B cell (primary cell): Measurements from ENCODE around the gene DIP2A. TPM values are rescaled to one million over a fixed set of nuclear protein-coding genes. Genes with fewer than 3 reads are reported as not detected.

ENCODE experiments used
- ATAC-seq: fragments of 200-7000 bp; cut with Tn5 transposase; one replicate; pipeline ENCODE4 v1.10.0; 2021; ENCODE audit warnings: low read depth, mild to moderate bottlenecking, moderate number of reproducible peaks, moderate library complexity
- CTCF ChIA-PET: fragments of 350-600 bp; sonication (Branson Sonifier 250); formaldehyde crosslinking; loops from one replicate; lab custom pipeline; 2021; ENCODE audit warnings: antibody characterized with exemption, inconsistent platforms; lab: Charles Lee
- POLR2A ChIA-PET: fragments of 350-600 bp; sonication (Branson Sonifier 250); formaldehyde crosslinking; loops from one replicate; lab custom pipeline; 2021; ENCODE audit warnings: antibody characterized with exemption; lab: Charles Lee
- DNase-seq: peaks from one replicate; pipeline ENCODE4 v3.0.0; 2013
- H2AFZ ChIP-seq: 2 replicates; pipeline ENCODE4 v1.6.1; 2012; ENCODE audit warnings: mild to moderate bottlenecking, low read depth, low read length; ENCODE audit not compliant: insufficient read depth, poor library complexity, severe bottlenecking
- H3K27ac ChIP-seq, 2 donors: 1 replicate in 1 of 2; 2 replicates in 1 of 2; pipeline ENCODE4 v1.5.1; 2012 to 2013; ENCODE audit warnings: low read length in 2 of 2, mild to moderate bottlenecking in 2 of 2, moderate library complexity in 1 of 2
- H3K27me3 ChIP-seq, 4 experiments: fragments of 200-600 bp in 1 of 4; sonication (generic) in 1 of 4; replicated peaks in 1 of 4; 1 replicate in 2 of 4; 2 replicates in 2 of 4; pipeline versions ENCODE4 v1.6.1 to v1.7.0; 2013 to 2016; ENCODE audit warnings: low read length in 3 of 4, mild to moderate bottlenecking in 2 of 4, mixed read lengths in 1 of 4, moderate library complexity in 1 of 4; ENCODE audit not compliant: insufficient read depth in 4 of 4, control insufficient read depth in 3 of 4; ENCODE audit errors: control extremely low read depth in 1 of 4
- H3K36me3 ChIP-seq, 2 experiments: replicated peaks in 1 of 2; 1 replicate in 1 of 2; 2 replicates in 1 of 2; pipeline versions ENCODE4 v1.6.1 to v1.7.1; 2013; ENCODE audit warnings: low read length in 1 of 2; ENCODE audit not compliant: insufficient read depth in 2 of 2, control insufficient read depth in 1 of 2; ENCODE audit errors: control extremely low read depth in 1 of 2, extremely low read depth in 1 of 2
- H3K4me1 ChIP-seq, 2 donors: fragments of 200-600 bp in 1 of 2; sonication (generic) in 1 of 2; 1 replicate in 1 of 2; 2 replicates in 1 of 2; pipeline versions ENCODE4 v1.5.1 to v1.6.1; 2013 to 2017; ENCODE audit warnings: low read length in 2 of 2; ENCODE audit not compliant: control insufficient read depth in 2 of 2, insufficient read depth in 2 of 2
- H3K4me2 ChIP-seq: replicated peaks from 2 replicates; pipeline ENCODE3; 2012; ENCODE audit warnings: mild to moderate bottlenecking, low read depth, low read length; ENCODE audit not compliant: poor library complexity, severe bottlenecking
- H3K4me3 ChIP-seq, 5 experiments: fragments of 200-600 bp in 1 of 5; sonication (generic) in 1 of 5; 1 replicate in 3 of 5; 2 replicates in 2 of 5; pipeline versions ENCODE4 v1.5.1 to v1.7.0; 2011 to 2016; ENCODE audit warnings: low read length in 4 of 5, mild to moderate bottlenecking in 4 of 5, low read depth in 2 of 5, control low read depth in 1 of 5, moderate library complexity in 1 of 5; ENCODE audit not compliant: insufficient read depth in 1 of 5; ENCODE audit errors: control extremely low read depth in 1 of 5, extremely low read depth in 1 of 5
- H3K79me2 ChIP-seq: fragments of 200-600 bp; sonication (generic); one replicate; pipeline ENCODE4 v1.6.0; 2016; ENCODE audit warnings: low read length; ENCODE audit not compliant: control insufficient read depth, insufficient read depth
- H3K9ac ChIP-seq: fragments of 200-600 bp; sonication (generic); 2 replicates; pipeline ENCODE4 v1.6.1; 2017; ENCODE audit warnings: mild to moderate bottlenecking, low read length, moderate library complexity
- H3K9me3 ChIP-seq, 3 donors: one replicate each; pipeline versions ENCODE4 v1.6.1 to v1.7.1; 2013; ENCODE audit warnings: low read length in 2 of 3; ENCODE audit not compliant: control insufficient read depth in 2 of 3, insufficient read depth in 1 of 3; ENCODE audit errors: control extremely low read depth in 1 of 3
- H4K20me1 ChIP-seq: 2 replicates; pipeline ENCODE4 v1.6.0; 2012; ENCODE audit warnings: mild to moderate bottlenecking, low read length; ENCODE audit not compliant: insufficient read depth, control insufficient read depth, poor library complexity, severe bottlenecking
- H3K27ac Mint-ChIP-seq: one replicate; pipeline ENCODE4 v1.8.0; 2021; ENCODE audit warnings: mixed read lengths
- H3K27me3 Mint-ChIP-seq: one replicate; pipeline ENCODE4 v1.8.0; 2021; ENCODE audit warnings: mixed read lengths
- H3K4me1 Mint-ChIP-seq: one replicate; pipeline ENCODE4 v1.8.0; 2021; ENCODE audit warnings: mixed read lengths
- H3K4me3 Mint-ChIP-seq: one replicate; pipeline ENCODE4 v1.8.0; 2021; ENCODE audit warnings: mixed read lengths
- H3K9me3 Mint-ChIP-seq: one replicate; pipeline ENCODE4 v1.8.0; 2022; ENCODE audit warnings: mixed read lengths; ENCODE audit not compliant: insufficient read depth
- CTCF ChIP-seq: fragments of 200-600 bp; IDR thresholded peaks from one replicate; pipeline ENCODE4 v1.8.0; 2022; ENCODE audit warnings: antibody characterized with exemption, mild to moderate bottlenecking
- EZH2 ChIP-seq: IDR thresholded peaks from 2 replicates; pipeline ENCODE4 v1.6.1; 2012; ENCODE audit warnings: borderline replicate concordance, low read depth, mild to moderate bottlenecking, moderate library complexity, low read length; ENCODE audit not compliant: insufficient read depth, poor library complexity, severe bottlenecking
- WGBS: methylation state at CpG from one replicate; pipeline ENCODE4 v1.1.5; 2013; ENCODE audit warnings: missing lambda C conversion rate; ENCODE audit not compliant: insufficient coverage; 5-methylcytosine and 5-hydroxymethylcytosine counted together
- intact Hi-C: fragments of 100-400 bp; cut with micrococcal nuclease; formaldehyde crosslinking; loops from one replicate; pipeline ENCODE4 v1.10.0; 2022
- polyA plus RNA-seq: library from polyadenylated mRNA; depleted of rRNA; stranded (reverse); fragments of >200 nt; gene quantifications from 2 replicates; pipeline ENCODE4 v1.2.3, GENCODE V29; 2012
- total RNA-seq, 2 donors: library from RNA; stranded (reverse); fragments of 120-200 nt in 1 of 2; gene quantifications; 1 replicate in 1 of 2; 2 replicates in 1 of 2; pipeline versions ENCODE4 v1.2.3 to v1.2.4, GENCODE V29; 2013 to 2022

DIP2A gene
- total and polyA plus RNA-seq, 2 donors (not counting 1 experiment from before 2014, with no cell fraction given): 40.4 to 59.0 TPM

DNA sequence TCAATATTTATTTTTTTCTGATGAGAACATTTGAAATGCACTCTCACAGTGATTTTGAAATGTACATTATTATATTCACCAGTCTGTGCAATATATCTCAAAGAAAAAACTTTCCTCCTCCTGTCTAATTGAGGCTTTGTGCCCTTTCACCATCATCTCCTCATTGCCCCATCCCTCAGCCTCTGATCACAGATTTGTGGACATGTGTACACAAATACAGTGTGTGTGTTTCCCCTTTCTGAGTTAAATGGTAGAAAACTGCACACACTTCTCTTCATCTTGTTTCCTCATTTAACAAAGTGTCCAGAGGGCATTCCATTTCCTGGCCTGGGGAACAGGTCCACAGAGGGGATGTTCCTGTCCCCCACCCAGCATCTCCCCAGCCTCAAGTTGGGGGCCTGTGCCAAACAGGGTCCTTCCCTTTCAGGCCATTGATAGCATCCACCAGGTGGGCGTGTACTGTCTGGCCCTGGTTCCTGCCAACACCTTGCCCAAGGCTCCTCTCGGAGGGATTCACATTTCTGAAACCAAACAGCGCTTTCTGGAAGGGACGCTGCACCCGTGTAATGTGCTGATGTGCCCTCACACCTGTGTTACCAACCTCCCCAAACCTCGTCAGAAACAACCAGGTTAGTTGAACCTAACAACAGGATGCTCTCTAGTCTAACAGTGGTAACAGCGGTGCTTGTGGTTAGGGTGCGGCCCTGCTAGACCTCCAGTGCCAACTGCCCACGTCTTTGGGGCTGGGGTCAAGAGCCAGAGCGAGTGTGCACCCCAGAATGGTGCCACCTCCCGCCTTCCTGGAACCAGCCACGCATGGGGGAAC, 91.6 kb downstream of the DIP2A start:
- 54% methylated on average over 8 of the region's 12 CpGs for WGBS
- H3K4me3 Mint-ChIP-seq: peak overlapping the region; percentile 35
- Histone ChIP-seq H3K27ac (peak overlapping the region; percentile 58 to 75), H3K36me3 (peaks cover 0 to 33% of the 10 kb centered on the region in 2 experiments), H3K9me3 (peaks cover 0 to 7% (median 0%) of the 10 kb centered on the region in 3 donors), H3K79me2 (no peaks in the 10 kb centered on the region), H3K27me3 (no peaks in the 10 kb centered on the region), H2AFZ (no peak overlapping the region), H4K20me1 (no peaks in the 10 kb centered on the region), H3K4me3 (no peak overlapping the region), H3K9ac (no peak overlapping the region), H3K4me1 (peaks cover 27 to 35% of the 10 kb centered on the region in 2 donors), H3K4me2 (peak overlapping the region; percentile 32)
- peak overlapping the region; percentile 68 for H3K27ac Mint-ChIP-seq
- H3K9me3 Mint-ChIP-seq: peaks cover 3% of the 10 kb centered on the region
- H3K27me3 Mint-ChIP-seq: no peaks in the 10 kb centered on the region
- ChIA-PET POLR2A (no interaction called here), CTCF (no interaction called here)
- intact Hi-C loops: no loop called here
- DNase-seq (peak; percentile 56), ATAC-seq (peak; percentile 32)
- peaks cover 23% of the 10 kb centered on the region for H3K4me1 Mint-ChIP-seq
- TF ChIP-seq CTCF (no peak), EZH2 (no peak)
